HEK293T (cell line): ENCODE measurements around the gene DHTKD1.

Experiments used
- CTCF ChIA-PET: fragments of 350-600 bp; formaldehyde crosslinking; extraction: SDS; loops from one replicate; lab custom pipeline; 2021; ENCODE audit warnings: antibody characterized with exemption, inconsistent platforms; lab: Yijun Ruan, JAX
- POLR2A ChIA-PET: fragments of 350-600 bp; formaldehyde crosslinking; extraction: SDS; loops from one replicate; lab custom pipeline; 2020; ENCODE audit warnings: antibody characterized with exemption, inconsistent platforms; lab: Yijun Ruan, JAX
- DNase-seq: peaks from one replicate; pipeline ENCODE4 v3.0.0; 2012; ENCODE audit warnings: mixed read lengths; ENCODE audit errors: extremely low spot score
- ARNT ChIP-seq: fragments of 450-650 bp; IDR thresholded peaks from 2 replicates; pipeline ENCODE4 v1.6.1; 2017; ENCODE audit warnings: mild to moderate bottlenecking
- BHLHE40 ChIP-seq: fragments of 450-650 bp; IDR thresholded peaks from 2 replicates; pipeline ENCODE4 v1.6.1; 2016; ENCODE audit warnings: mild to moderate bottlenecking, moderate library complexity, borderline replicate concordance
- CTBP1 ChIP-seq: fragments of 450-650 bp; IDR thresholded peaks from 2 replicates; pipeline ENCODE4 v1.6.1; 2016; ENCODE audit warnings: borderline replicate concordance
- ELF4 ChIP-seq: fragments of 450-650 bp; IDR thresholded peaks from 2 replicates; pipeline ENCODE4 v1.6.1; 2017; ENCODE audit warnings: antibody characterized with exemption
- FOXA1 ChIP-seq: fragments of 450-650 bp; IDR thresholded peaks from 2 replicates; pipeline ENCODE4 v1.6.1; 2016; ENCODE audit warnings: mild to moderate bottlenecking
- FOXK2 ChIP-seq: fragments of 450-650 bp; IDR thresholded peaks from 2 replicates; pipeline ENCODE4 v1.6.1; 2016; ENCODE audit warnings: mild to moderate bottlenecking
- FOXM1 ChIP-seq: fragments of 450-650 bp; IDR thresholded peaks from 2 replicates; pipeline ENCODE4 v1.6.1; 2017; ENCODE audit warnings: mild to moderate bottlenecking, borderline replicate concordance
- HDGF ChIP-seq: fragments of 450-650 bp; IDR thresholded peaks from 2 replicates; pipeline ENCODE4 v1.6.1; 2017; ENCODE audit warnings: antibody characterized with exemption, borderline replicate concordance
- L3MBTL2 ChIP-seq: fragments of 450-650 bp; conservative IDR thresholded peaks from 2 replicates; pipeline ENCODE4 v1.6.1; 2016; ENCODE audit warnings: mild to moderate bottlenecking
- LEF1 ChIP-seq: fragments of 450-650 bp; IDR thresholded peaks from 2 replicates; pipeline ENCODE4 v1.6.1; 2017; ENCODE audit warnings: mild to moderate bottlenecking, borderline replicate concordance
- NFRKB ChIP-seq: fragments of 450-650 bp; IDR thresholded peaks from 2 replicates; pipeline ENCODE4 v1.6.1; 2016; ENCODE audit warnings: mild to moderate bottlenecking, moderate library complexity
- SP1 ChIP-seq: fragments of 450-650 bp; IDR thresholded peaks from 2 replicates; pipeline ENCODE4 v1.6.1; 2017
- SUZ12 ChIP-seq: fragments of 450-650 bp; IDR thresholded peaks from 2 replicates; pipeline ENCODE4 v1.6.1; 2016; ENCODE audit warnings: mild to moderate bottlenecking
- TARDBP ChIP-seq: fragments of 450-650 bp; IDR thresholded peaks from 2 replicates; pipeline ENCODE4 v1.6.1; 2016
- ZNF384 ChIP-seq: fragments of 450-650 bp; IDR thresholded peaks from 2 replicates; pipeline ENCODE4 v1.6.1; 2016
- TF ChIP-seq, protein P1 (sequence below): fragments of 450-650 bp; IDR thresholded peaks from 2 replicates; pipeline ENCODE4 v1.6.1; 2016

Gene DHTKD1

DNA sequence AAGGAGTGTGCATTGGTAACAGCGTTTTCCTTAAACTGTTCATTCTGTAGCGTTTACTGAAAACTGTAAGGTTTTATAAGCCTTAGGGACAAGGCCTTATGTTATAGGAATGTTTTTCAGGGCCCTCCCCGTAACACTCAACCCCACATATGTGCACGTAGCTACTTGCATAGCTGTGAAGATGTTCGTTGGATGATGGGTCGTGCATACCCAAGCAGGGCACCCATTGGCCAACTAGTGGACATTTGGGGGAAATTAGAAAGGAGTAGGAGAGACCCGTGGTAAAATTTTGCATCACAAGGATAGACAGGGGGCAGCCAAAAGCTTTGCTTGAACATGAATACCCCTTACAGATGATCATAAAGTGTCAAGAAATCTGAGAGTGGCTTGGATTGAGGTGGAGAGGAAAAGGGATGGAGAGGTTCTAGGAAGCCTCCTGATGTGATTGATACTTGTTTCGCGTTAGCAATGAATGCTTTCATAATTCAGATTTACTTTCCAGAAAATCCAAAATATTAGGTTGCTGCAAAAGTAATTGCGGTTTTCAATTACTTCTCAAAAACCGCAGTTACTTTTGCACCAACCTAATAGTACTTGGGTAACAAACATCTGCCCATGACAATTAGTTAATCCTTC, 61.6 kb downstream of the DHTKD1 start:
- peak; percentile 61 for DNase-seq
- POLR2A ChIA-PET = interaction anchor here (0.8 to 1.2 kb wide), 2 partner anchors 59 to 65 kb away, joined by 3 to 6 read pairs; partner anchors contain the start of genes CDC123 and NUDT5
- CTCF ChIA-PET = interaction anchor here (0.6 to 0.7 kb wide), 2 partner anchors 12 to 74 kb away, joined by 3 read pairs; no protein-coding TSS in a partner anchor
- TF ChIP-seq FOXA1 (no peak), TARDBP (no peak), CTBP1 (peak; percentile 53; the same call in 1 of the 2 replicates), HDGF (no peak), ARNT (no peak)
- TF ChIP-seq, protein P1, sequence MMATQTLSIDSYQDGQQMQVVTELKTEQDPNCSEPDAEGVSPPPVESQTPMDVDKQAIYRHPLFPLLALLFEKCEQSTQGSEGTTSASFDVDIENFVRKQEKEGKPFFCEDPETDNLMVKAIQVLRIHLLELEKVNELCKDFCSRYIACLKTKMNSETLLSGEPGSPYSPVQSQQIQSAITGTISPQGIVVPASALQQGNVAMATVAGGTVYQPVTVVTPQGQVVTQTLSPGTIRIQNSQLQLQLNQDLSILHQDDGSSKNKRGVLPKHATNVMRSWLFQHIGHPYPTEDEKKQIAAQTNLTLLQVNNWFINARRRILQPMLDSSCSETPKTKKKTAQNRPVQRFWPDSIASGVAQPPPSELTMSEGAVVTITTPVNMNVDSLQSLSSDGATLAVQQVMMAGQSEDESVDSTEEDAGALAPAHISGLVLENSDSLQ = 0 out of 2 replicates have a peak, but pooled peaks have one; percentile 5

DNA sequence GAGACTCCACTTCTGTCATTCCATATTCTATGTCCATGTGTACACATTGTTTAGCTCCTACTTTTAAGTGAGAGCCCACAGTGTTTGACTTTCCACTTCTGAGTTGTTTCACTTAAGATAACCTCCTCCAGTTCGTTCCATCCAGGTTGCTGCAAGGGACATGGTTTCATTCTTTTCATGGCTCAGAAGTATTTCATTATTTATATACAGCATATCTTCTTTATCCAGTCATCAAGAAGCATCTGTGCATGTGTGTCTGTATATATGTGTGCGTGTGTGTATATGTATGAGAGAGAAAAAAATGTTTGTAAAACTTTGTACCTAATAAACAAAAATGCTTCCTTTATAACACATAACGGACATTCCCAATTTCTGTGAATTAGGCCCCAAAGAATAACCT, 66.9 kb downstream of the DHTKD1 start:
- ChIA-PET CTCF (no interaction called here), POLR2A (no interaction called here)
- no peak for TF ChIP-seq TARDBP
- no peak for TF ChIP-seq FOXA1
- no peak for TF ChIP-seq L3MBTL2
- TF ChIP-seq FOXK2 = no peak
- TF ChIP-seq LEF1 = no peak
- no peak for TF ChIP-seq BHLHE40
- no peak for TF ChIP-seq CTBP1
- no peak for TF ChIP-seq ELF4
- no peak for DNase-seq

DNA sequence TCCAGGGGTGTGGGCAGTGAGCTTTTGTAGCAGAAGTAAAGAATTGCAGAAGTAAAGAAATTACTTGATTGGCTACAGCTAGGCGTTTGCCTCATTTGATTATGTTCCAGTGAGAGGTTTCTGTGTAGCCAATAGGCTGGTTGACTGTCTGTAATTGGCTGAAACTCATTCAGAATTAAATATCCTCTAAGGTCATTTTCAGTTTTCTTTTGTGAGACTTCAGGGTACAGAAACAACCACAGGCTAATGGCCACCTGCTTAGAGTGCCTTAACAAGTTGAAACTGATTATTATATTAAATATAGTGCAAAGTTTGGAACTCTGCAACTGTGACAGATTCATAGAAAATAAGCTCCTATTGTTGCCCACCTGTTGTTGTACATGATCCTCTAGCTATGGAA, 71.3 kb downstream of the DHTKD1 start:
- ChIA-PET POLR2A (interaction anchor here (0.7 kb wide), 1 partner anchor 21 kb away, joined by 3 read pairs; no protein-coding TSS in a partner anchor), CTCF (interaction anchor here (0.5 kb wide), 1 partner anchor 128 kb away, joined by 3 read pairs; no protein-coding TSS in a partner anchor)
- no peak for DNase-seq
- no peak for TF ChIP-seq FOXA1
- TF ChIP-seq SUZ12 = no peak
- TF ChIP-seq LEF1 = no peak
- no peak for TF ChIP-seq ZNF384
- TF ChIP-seq NFRKB = no peak
- no peak for TF ChIP-seq BHLHE40
- no peak for TF ChIP-seq TARDBP
- no peak for TF ChIP-seq L3MBTL2
- no peak for TF ChIP-seq FOXM1
- TF ChIP-seq ELF4 = no peak
- TF ChIP-seq FOXK2 = no peak
- no peak for TF ChIP-seq ARNT
- TF ChIP-seq, protein P1 = no peak

DNA sequence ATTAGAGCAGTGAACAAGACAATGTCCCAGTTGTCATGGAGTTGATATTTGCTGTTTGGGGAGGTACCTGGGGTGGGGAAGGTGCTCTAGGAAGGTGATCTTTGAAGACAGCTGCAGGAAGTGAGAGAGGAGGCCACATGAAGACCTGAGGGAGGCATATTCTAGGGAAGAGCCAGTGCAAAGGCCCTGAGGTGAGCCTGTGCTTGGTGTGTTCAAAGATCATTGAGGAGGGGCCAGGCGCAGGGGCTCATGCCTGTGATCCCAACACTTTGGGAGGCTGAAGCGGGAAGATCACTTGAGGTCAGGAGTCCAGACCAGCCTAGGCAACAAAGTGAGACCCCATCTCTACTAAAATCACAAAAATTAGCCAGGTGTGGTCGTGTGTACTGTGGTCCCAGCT, 75.8 kb downstream of the DHTKD1 start:
- ChIA-PET CTCF (no interaction called here), POLR2A (no interaction called here)
- no peak for DNase-seq
- TF ChIP-seq FOXK2 (no peak), HDGF (no peak), FOXM1 (no peak), NFRKB (no peak), ARNT (no peak), SP1 (no peak), SUZ12 (no peak), ELF4 (no peak), TARDBP (no peak), ZNF384 (no peak), L3MBTL2 (no peak), LEF1 (no peak), BHLHE40 (no peak), CTBP1 (no peak), FOXA1 (no peak)
- TF ChIP-seq, protein P1 = no peak

DNA sequence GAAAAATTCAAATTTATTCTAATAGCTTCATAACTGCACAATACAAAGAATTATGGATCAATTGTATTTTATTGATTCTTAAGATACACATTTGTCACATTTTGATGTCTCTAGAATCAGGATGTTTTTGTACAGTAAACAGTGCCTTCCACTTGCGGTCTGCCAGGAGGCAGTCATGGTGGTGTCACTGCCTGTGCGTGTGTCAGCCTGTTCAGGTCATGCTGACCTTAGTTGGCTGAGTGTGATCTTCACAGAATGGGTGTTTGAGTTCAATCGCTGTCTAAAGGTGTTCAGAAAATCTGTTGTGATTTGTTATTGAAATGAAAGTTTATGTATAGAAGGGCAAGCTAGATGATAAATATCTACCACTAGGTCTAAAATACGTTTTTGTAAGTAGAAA, 81.4 kb downstream of the DHTKD1 start:
- CTCF ChIA-PET = no interaction called here
- TF ChIP-seq LEF1 (no peak), TARDBP (no peak), ELF4 (no peak)

DNA sequence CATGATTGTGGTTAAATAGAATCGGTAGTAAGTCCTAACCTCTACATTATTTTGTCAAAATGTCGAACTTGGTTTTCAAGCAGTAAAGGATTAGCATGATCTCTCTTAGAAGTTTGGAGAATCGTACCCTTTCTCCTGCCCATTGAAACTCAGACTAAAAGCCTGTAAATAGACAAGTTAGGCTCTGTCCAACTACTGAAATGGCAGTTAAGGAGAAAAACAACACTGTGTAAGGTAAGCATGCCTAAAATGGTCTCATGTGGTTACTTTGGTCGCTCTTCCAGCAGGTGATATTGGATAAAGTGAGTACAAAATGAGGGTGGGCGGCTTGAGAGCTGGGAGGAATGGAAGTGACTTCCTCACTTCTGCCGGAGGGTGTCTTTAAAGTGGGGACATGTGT, 85.8 kb downstream of the DHTKD1 start:
- no peak for TF ChIP-seq FOXA1
- no peak for TF ChIP-seq NFRKB
- TF ChIP-seq LEF1 = no peak
- TF ChIP-seq FOXK2 = no peak
- TF ChIP-seq FOXM1 = no peak
- no peak for TF ChIP-seq BHLHE40
- TF ChIP-seq ZNF384 = no peak
- no peak for TF ChIP-seq L3MBTL2
- no peak for DNase-seq
- ChIA-PET POLR2A (no interaction called here), CTCF (no interaction called here)

More for the DNA sequence above, 81.4 kb downstream of the DHTKD1 start:
- POLR2A ChIA-PET = no interaction called here
- DNase-seq = no peak
